OCI-LY3 (cell line): ENCODE results near the gene HIVEP2.

Source experiments
- CTCF ChIP-seq: fragments of 200-600, 300-600 bp; sonication (generic); IDR thresholded peaks from 2 replicates; pipeline ENCODE4 v1.5.1; 2014; ENCODE audit warnings: antibody characterized with exemption, low read length, low read depth
- EZH2phosphoT487 ChIP-seq: fragments of 200-600 bp; shearing (Covaris generic); IDR thresholded peaks from 2 replicates; pipeline ENCODE4 v1.6.1; 2018; ENCODE audit warnings: antibody characterized with exemption, mixed run types, low read depth

- TF ChIP-seq CTCF (no peak), EZH2phosphoT487 (no peak)
Observed at GRCh38 chr6:142885182-142885867, 59.7 kb downstream of the HIVEP2 start.
